Astrocyte of the hippocampus (primary cell): ENCODE results near the gene ADAM10.

ENCODE experiments used
- DNase-seq: peaks from one replicate; pipeline ENCODE4 v3.0.0; 2011; ENCODE audit warnings: low read depth, low spot score

ADAM10 gene

DNA sequence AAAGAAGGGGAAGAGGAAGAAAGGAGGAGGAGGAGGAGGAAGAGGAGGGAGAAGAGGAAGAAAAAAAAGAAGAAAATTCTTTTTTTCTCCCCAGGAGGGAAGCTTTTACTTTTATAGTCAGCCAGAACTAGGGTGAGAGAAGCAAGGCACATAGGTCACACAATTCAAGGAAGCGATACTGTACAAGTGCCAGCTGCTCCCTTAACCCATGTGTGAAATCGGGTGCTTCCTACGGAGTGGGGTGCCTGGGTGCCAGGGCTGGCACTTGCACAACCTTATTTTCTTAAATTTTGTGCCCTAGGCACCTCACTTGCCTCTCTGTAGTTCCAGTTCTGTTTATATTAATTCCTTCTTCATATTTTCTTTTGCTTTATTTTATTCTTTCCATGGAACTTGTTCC is 167.3 kb downstream of the ADAM10 start:
- DNase-seq, result no peak

GRCh38 chr15:58576657-58577056 is 172.8 kb downstream of the ADAM10 start:
- DNase-seq, result no peak

- DNase-seq, result no peak
Measured at GRCh38 chr15:58575045-58575786, 174.3 kb downstream of the ADAM10 start.

- DNase-seq, result no peak
Measured at GRCh38 chr15:58574631-58575030, 174.9 kb downstream of the ADAM10 start.

- no peak for DNase-seq
Measured at GRCh38 chr15:58573270-58573669, 176.2 kb downstream of the ADAM10 start.

DNA sequence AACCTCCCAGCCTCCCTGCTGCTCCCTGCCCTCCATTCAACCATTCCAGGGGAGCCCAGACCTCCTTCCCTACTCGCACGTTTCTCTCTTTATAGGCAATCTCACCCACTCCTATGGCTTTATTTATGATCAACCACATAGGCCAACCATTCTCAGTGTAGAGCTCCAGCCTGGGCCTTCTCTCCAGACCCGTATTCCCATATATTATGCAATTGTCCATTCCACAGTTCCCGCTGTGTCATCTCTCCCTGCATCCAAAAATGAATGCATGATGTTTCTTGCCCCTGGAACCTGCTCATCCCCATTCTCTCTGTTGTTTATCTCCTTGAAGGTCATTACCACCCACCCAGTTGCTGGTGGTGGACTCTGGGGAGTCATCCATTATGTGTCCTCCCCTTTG is 177.0 kb downstream of the ADAM10 start:
- no peak for DNase-seq

- DNase-seq, result no peak
Measured at GRCh38 chr15:58571491-58571890, 178.0 kb downstream of the ADAM10 start.

DNA sequence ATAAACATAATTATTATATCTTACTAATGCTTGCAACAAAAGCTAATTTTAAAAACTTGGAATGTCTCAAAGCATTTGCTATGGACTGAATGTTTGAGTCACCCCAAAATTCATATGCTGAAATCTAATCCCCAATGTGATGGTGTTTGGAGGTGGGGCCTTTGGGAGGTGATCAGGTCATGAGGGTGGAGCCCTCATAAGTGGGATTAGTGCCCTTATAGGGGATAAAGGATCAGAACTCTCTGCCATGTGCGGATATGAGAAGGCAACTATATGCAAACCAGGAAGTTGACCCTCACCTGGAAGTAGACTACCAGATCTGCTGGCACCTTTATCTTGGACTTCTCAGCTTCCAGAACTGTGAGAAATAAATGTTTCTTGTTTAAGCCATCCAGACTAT is 180.1 kb downstream of the ADAM10 start:
- DNase-seq, result no peak

- peak; percentile 52 for DNase-seq
Measured at GRCh38 chr15:58568157-58568571, 181.3 kb downstream of the ADAM10 start.

DNA sequence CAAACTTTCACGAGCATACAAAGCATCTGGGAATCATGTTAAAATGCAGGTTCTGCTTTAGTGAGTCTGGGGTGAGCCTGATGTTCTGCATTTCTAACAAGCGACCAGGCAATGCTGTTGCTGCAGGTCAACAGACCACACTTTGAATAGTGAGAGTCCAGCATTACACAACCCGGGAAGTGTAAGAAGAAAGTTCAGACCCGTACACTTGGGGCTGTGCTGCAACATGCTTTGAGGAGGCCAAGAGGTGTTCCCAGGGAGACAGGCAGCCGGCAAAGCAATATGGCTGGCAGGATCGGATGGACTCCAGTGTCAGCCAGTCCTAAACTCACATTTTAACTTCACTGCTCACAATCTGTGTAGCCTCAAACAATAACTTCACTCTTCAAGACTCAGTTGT is 183.5 kb downstream of the ADAM10 start:
- no peak for DNase-seq

- no peak for DNase-seq
Measured at GRCh38 chr15:58565619-58566018, 183.9 kb downstream of the ADAM10 start.

- DNase-seq, result no peak
Measured at GRCh38 chr15:58564981-58565380, 184.5 kb downstream of the ADAM10 start.

GRCh38 chr15:58562135-58562534 is 187.4 kb downstream of the ADAM10 start:
- no peak for DNase-seq

DNA sequence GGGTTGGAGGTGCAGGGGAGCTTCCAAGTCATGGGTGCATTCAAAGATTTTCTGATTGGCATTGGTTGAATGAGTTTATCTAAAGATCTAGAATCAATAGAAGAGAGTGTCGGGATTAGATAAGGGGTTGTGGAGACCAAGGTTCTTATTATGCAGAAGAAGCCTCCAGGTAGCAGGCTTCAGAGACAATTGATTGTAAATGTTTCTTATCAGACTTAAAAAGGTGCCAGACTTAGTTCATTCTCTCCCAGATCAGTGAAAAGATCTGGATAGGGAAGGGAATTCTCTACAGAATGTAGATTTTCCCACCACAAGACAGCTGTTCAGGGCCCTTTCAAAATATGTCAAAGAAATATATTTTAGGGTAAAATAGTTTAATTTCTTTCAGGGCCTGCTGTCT is 188.2 kb downstream of the ADAM10 start:
- no peak for DNase-seq

DNA sequence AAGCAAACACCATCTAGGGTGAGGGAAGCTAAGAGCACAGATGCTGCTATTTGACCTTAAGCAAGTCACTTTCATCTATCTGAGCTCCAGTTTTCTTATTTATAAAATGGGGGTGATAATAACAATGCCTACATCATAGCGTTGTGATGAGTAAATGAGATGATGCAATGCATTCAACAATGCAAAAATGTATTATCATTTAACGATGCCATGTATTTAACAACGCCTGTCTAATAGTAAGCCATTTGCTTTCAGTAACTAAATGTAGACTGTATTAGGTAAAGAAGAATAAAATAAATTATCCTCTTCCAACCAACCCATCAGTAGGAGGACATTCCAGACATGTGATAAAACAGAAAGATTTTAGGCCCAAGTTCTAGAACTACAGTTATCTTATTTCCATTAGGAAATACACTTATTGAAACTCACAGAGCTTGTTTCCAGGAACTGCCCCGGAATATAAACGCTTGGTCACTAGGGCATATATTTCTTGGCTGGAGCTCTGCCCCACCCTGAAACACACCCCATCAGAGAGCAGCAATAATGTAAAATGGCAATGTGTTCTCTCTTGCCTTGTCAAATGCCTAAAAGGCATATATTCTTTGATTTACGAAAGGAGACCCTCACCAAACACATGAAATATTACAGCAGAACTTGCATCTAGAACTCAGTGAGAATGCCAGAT is 189.5 kb downstream of the ADAM10 start:
- DNase-seq, result no peak

DNA sequence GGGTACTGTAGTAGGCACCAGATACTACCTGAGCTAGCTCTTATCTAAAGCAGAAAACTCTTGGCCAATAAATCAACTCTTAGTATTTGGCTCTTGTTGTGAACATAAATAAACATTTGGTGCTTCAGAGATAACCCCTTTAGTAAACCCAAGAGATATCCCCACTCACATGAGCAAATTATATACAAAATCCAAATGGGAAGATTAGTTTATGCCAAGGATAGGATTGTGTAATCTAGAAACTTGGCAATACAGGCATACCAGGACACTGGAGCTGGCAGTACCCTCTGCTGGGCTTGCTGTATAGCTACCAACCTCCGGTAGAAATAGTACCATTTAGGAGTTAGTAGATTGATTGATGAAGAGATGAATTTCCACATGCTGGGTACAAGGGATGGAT is 190.7 kb downstream of the ADAM10 start:
- no peak for DNase-seq

DNA sequence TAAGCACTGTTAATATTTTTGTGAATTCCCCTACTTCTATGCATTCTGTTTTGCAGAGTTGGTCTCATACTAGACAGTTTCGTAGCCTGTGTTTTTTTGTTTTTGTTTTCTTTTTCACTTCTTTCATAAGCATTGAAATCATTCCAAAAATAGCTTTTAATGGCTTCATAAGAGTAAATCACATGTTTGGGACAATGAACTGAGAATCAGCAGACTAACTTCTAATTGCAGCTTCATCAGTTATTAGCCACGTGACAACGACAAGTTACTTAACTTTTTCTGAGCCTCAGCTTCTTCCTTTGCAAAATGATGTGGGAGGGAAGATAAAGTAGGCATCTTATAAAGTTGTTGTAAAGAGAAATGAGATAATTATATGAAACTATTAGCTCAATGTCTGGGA is 193.0 kb downstream of the ADAM10 start:
- DNase-seq, result no peak

DNA sequence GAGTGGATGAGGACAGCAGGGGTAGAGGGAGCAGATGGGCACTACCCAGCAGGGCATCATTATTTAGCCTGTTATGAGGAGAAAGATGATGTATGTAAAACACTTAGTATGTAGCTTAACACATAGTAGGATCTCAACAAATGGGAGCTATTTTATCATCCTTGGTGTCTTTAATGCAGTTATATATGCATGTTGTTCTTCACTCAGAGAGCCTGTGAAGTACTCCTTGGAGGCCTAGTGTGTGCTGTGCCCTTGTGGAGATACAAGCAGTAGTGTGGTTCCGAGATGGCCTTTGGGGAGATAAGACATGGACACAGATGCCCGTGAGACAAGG is 193.5 kb downstream of the ADAM10 start:
- DNase-seq, result no peak

DNA sequence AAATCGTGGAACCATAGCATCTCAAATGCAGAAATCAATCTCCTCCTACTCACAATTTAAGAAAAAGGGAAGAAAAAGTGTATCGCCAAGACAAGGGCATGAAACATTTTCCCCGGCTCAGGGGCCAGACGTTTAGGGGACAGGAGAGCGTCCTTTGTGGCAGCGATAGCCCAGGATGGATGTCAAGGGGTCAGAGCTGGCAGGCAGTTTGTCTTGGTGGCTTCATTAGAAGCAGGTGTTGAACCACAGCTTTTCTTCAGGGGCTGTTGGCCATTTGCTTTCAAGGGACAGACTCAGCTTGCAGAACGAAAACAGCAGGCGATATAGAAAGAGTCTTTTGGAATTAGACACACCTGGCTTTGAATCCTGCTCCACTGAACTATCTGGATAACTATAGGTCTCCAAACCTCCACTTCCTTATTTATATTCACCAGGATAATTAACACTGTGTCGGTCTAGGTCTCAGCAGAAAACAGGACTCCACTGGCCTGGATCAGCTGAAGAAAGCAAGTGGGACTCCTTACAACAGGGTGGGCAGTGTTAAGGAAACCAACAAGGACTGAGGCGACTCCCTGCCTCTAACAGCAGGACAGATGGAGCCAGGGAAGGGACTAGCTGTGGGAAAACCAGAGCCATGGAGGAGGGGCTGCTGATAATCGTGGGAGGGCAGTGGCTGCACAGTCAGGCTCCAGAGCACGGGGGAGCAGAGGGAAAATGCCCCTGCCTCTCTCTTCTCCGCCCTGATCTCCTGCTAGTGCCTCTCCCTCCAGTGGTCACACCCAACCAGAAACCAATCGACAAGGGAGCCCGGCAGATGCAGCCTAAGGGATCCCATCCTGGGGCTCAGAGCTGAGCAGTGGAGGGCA is 194.1 kb downstream of the ADAM10 start:
- DNase-seq, result no peak

DNA sequence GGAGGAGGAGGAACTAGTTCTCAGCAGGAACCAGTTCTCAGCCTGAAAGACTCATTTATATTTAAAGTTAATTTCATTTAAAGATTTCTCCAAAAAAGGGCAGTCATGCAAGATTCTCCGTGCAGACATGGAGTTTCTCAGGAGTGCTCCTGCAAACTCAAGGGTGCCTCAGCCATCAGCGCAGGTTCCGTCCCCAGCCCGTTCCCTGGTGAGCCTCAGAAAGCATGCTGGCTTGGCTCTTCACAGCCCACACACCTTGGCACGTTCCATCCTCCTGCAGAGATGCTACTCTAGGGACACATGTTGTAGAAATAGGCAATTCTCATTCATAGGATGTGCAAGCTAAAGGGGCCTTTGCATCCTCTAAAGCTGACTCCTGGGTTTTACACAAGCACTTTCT is 194.7 kb downstream of the ADAM10 start:
- DNase-seq, result no peak

- DNase-seq, result no peak
Measured at GRCh38 chr15:58553365-58553918, 196.1 kb downstream of the ADAM10 start.
